Skeletal muscle tissue (tissue), 4 donors: Measurements from ENCODE around the gene RNF217. TPM values are rescaled to one million over a fixed set of nuclear protein-coding genes. Genes with fewer than 3 reads are reported as not detected.

Experiments used
- H3K27ac ChIP-seq: one replicate; pipeline ENCODE4 v1.7.0; 2013; ENCODE audit warnings: mild to moderate bottlenecking, low read depth, low read length, inconsistent platforms
- H3K27me3 ChIP-seq, 3 donors: one replicate each; pipeline ENCODE4 v1.7.0; 2013; ENCODE audit warnings: low read length in 3 of 3; ENCODE audit not compliant: control insufficient read depth in 3 of 3, insufficient read depth in 3 of 3
- H3K36me3 ChIP-seq, 3 donors: one replicate each; pipeline ENCODE4 v1.7.0; 2013; ENCODE audit warnings: low read length in 3 of 3; ENCODE audit not compliant: control insufficient read depth in 3 of 3, insufficient read depth in 3 of 3
- H3K4me1 ChIP-seq, 3 donors: one replicate each; pipeline ENCODE4 v1.7.0; 2013; ENCODE audit warnings: low read length in 3 of 3, mild to moderate bottlenecking in 3 of 3; ENCODE audit not compliant: control insufficient read depth in 3 of 3, insufficient read depth in 3 of 3
- H3K4me3 ChIP-seq, 3 donors: one replicate each; pipeline ENCODE4 v1.7.0; 2013; ENCODE audit warnings: low read length in 3 of 3
- H3K9ac ChIP-seq, 3 donors: one replicate each; pipeline ENCODE4 v1.7.0; 2013; ENCODE audit warnings: low read length in 3 of 3, mild to moderate bottlenecking in 3 of 3, moderate library complexity in 2 of 3, low read depth in 1 of 3
- H3K9me3 ChIP-seq, 3 donors: one replicate each; pipeline ENCODE4 v1.7.0; 2013; ENCODE audit warnings: low read length in 3 of 3; ENCODE audit not compliant: control insufficient read depth in 3 of 3
- total RNA-seq: library from RNA; depleted of rRNA; stranded (reverse); fragments of >200 nt; gene quantifications from one replicate; pipeline ENCODE4 v1.2.3, GENCODE V29; 2014
- donor health status: Osteomylitis.

RNF217 gene
- total RNA-seq, 1 donor from 2014 or later: 27.1 TPM

- no peak overlapping the region for H3K9ac ChIP-seq
- no peak overlapping the region for H3K4me3 ChIP-seq
- H3K36me3 ChIP-seq: peaks cover 5 to 19% (median 17%) of the 10 kb centered on the region in 3 donors
- peaks cover 0 to 5% (median 2%) of the 10 kb centered on the region in 3 donors for H3K9me3 ChIP-seq
- H3K27me3 ChIP-seq: no peaks in the 10 kb centered on the region
- H3K4me1 ChIP-seq: peaks cover under 1 to 12% (median 3%) of the 10 kb centered on the region in 3 donors
- H3K27ac ChIP-seq: no peak overlapping the region
These were observed 11.5 kb downstream of the RNF217 start for GRCh38 chr6:124973780-124974179.

DNA sequence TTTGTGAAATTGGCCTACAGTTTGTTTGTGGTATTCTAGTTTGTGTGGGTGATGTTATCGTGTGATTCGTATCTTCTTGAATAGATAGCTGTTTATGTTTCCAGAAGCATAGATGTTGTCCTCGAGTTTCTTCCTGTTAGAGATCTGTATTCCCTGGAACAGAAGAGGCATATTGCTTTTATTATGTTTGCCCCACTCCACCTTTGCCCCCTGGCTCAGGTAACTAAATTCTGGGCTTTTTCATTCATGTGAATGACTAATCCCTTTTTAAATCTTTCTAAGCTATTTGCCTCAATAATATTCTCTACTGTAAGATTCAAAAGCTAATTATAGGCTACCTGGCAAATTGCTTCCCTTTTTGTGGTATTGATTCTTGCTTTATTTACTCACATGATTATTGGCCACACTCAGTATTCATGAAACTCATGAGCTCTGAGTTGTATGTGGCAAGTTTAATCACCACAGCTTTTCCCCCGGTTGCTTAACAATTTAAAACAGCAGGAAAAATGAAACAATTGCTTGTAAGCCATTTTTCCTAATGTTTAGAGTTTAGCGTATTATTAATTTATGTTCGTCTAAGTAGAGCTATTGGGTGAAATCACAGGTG lies 12.6 kb downstream of the RNF217 start:
- no peak overlapping the region for H3K4me3 ChIP-seq
- no peaks in the 10 kb centered on the region for H3K27me3 ChIP-seq
- H3K36me3 ChIP-seq: peaks cover 8 to 21% (median 17%) of the 10 kb centered on the region in 3 donors
- peaks cover 0 to 8% (median 2%) of the 10 kb centered on the region in 3 donors for H3K4me1 ChIP-seq
- no peak overlapping the region for H3K9ac ChIP-seq
- no peak overlapping the region for H3K27ac ChIP-seq
- H3K9me3 ChIP-seq: peaks cover 0 to 7% (median 2%) of the 10 kb centered on the region in 3 donors

DNA sequence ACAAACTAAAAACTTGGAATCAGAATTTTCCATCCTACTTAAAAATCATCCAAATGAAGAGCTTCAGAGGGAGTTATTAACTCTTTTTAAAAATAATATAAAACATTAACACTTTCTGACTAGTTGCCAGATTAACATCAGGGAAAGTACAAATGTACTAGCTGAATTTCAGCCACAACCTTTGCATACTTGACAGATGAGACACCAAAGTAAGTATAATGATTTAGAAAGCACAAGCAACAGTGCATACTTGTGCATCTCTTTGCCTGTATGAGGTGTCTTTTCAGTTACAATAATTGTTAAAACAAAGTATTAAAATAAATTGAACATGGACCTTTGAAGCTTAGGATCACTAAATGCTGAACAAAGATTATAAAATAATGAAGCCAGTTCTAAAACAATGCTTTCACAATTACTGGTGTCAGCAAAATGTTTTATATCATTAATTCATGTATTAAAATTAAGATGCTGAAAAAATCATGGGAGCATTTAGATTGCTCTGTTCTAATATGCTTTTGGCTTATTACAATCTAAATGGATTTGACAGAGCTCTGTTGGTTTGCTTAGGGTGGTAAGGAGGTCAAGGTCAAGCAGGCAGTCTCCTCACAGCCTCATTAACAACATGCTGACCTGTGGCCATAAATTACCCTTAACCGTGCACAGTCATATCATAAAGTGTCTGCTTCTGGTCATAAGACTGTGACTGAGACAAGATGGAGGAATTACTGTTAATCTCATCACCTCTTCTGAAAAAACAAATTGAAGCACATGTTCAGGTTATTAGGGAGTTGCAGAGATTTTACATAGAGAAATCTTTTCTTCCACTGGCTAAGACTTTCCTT lies 15.1 kb downstream of the RNF217 start:
- peaks cover 8 to 15% (median 9%) of the 10 kb centered on the region in 3 donors for H3K36me3 ChIP-seq

GRCh38 chr6:124978451-124979293 lies 16.4 kb downstream of the RNF217 start:
- Histone ChIP-seq H3K9ac (no peak overlapping the region), H3K4me3 (no peak overlapping the region), H3K27me3 (no peaks in the 10 kb centered on the region), H3K27ac (no peak overlapping the region), H3K4me1 (peaks cover 0 to 2% (median 0%) of the 10 kb centered on the region in 3 donors), H3K9me3 (peaks cover 0 to 7% (median 2%) of the 10 kb centered on the region in 3 donors), H3K36me3 (peaks cover 8 to 14% (median 8%) of the 10 kb centered on the region in 3 donors)

More for the DNA sequence above, 15.1 kb downstream of the RNF217 start:
- peaks cover 0 to 7% (median 2%) of the 10 kb centered on the region in 3 donors for H3K9me3 ChIP-seq
- peaks cover 0 to 2% (median 0%) of the 10 kb centered on the region in 3 donors for H3K4me1 ChIP-seq
- H3K27ac ChIP-seq: no peak overlapping the region
- no peak overlapping the region for H3K4me3 ChIP-seq
- H3K27me3 ChIP-seq: no peaks in the 10 kb centered on the region
- H3K9ac ChIP-seq: no peak overlapping the region

GRCh38 chr6:124979294-124979678 lies 17.0 kb downstream of the RNF217 start:
- H3K4me1 ChIP-seq: no peaks in the 10 kb centered on the region
- no peak overlapping the region for H3K4me3 ChIP-seq
- H3K27ac ChIP-seq: no peak overlapping the region
- peaks cover 8 to 14% (median 8%) of the 10 kb centered on the region in 3 donors for H3K36me3 ChIP-seq
- no peak overlapping the region for H3K9ac ChIP-seq
- H3K27me3 ChIP-seq: no peaks in the 10 kb centered on the region
- H3K9me3 ChIP-seq: peaks cover 0 to 7% (median 2%) of the 10 kb centered on the region in 3 donors

DNA sequence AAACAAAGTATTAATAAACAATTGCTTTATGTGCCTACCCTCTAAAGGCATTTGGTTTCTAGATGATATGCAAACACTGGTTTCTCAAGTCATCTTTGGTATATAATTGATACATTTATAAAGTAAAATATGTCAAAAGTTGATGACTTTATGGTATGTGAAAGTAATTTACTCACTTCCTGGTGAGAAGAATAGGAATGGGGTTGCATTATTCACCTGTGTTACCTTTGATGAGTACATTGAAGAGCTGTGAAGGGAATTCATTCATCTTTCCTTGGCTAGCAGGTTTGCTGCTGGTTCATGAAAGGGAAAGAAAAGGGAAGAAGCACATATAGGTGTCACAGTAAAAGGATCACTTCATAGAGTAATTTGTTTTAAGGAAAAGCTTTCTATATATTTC lies 20.4 kb downstream of the RNF217 start:
- H3K9me3 ChIP-seq: peaks cover 0 to 7% (median 2%) of the 10 kb centered on the region in 3 donors
- peaks cover 8 to 12% (median 8%) of the 10 kb centered on the region in 3 donors for H3K36me3 ChIP-seq
- H3K27me3 ChIP-seq: no peaks in the 10 kb centered on the region
- no peaks in the 10 kb centered on the region for H3K4me1 ChIP-seq
- H3K27ac ChIP-seq: no peak overlapping the region
- no peak overlapping the region for H3K4me3 ChIP-seq
- H3K9ac ChIP-seq: no peak overlapping the region

DNA sequence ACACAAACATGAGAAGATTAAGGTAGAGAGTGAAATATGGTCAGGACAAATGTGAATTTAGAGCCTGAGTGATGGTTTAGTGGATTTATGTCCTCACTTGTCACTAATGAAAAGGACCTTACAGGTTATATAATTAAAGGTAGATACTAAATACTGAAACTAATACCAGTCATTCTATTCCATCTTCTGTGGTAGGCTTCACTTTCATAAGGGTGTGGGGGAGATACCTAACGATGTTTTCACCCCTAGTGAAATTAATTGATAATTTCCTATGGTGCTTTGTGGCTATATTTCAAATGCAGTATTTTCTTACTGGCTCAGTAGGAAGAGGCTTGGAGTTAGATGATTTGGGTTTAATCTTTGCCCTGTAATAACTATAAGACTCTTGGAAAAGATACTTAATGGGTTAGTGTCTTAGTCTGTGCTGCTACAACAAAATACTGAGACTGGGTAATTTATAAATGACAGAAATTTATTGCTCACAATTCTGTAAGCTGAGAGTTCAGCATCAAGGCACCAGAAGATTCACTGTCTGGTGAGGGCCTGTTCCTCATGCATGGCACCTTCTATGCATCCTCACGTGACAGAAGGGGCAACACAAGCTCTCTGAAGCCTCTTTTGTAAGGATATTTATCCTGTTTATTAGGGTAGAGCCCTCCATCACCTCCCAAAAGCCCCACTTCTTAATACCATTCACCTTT lies 21.3 kb downstream of the RNF217 start:
- Histone ChIP-seq H3K4me1 (no peaks in the 10 kb centered on the region), H3K27ac (no peak overlapping the region), H3K9me3 (peaks cover 0 to 5% (median 0%) of the 10 kb centered on the region in 3 donors), H3K9ac (no peak overlapping the region), H3K36me3 (peaks cover 3 to 4% (median 4%) of the 10 kb centered on the region in 3 donors), H3K4me3 (no peak overlapping the region), H3K27me3 (no peaks in the 10 kb centered on the region)

- no peaks in the 10 kb centered on the region for H3K9me3 ChIP-seq
- H3K27ac ChIP-seq: no peak overlapping the region
- H3K36me3 ChIP-seq: no peaks in the 10 kb centered on the region
- H3K4me3 ChIP-seq: no peak overlapping the region
- no peak overlapping the region for H3K9ac ChIP-seq
- H3K27me3 ChIP-seq: no peaks in the 10 kb centered on the region
- H3K4me1 ChIP-seq: no peaks in the 10 kb centered on the region
These were observed 22.6 kb downstream of the RNF217 start for GRCh38 chr6:124984668-124985338.

GRCh38 chr6:124986164-124986563 lies 23.9 kb downstream of the RNF217 start:
- Histone ChIP-seq H3K4me1 (no peaks in the 10 kb centered on the region), H3K9me3 (no peaks in the 10 kb centered on the region), H3K9ac (no peak overlapping the region), H3K27ac (no peak overlapping the region), H3K27me3 (no peaks in the 10 kb centered on the region), H3K36me3 (no peaks in the 10 kb centered on the region), H3K4me3 (no peak overlapping the region)
